T-helper 2 cell treated with Interferon-gamma antibody and Interleukin-4, amounts not matched to agents 5 μg/mL and 100 μg/mL, for 36 hours (primary cell): Measurements from ENCODE around the gene PCMT1.

Source experiments
- DNase-seq: peaks from one replicate; pipeline ENCODE4 v3.0.0; 2021; ENCODE audit warnings: low spot score
- H3K27ac Mint-ChIP-seq: one replicate; pipeline ENCODE4 v1.8.0; 2021; ENCODE audit warnings: mild to moderate bottlenecking, mixed read lengths
- H3K27me3 Mint-ChIP-seq: one replicate; pipeline ENCODE4 v1.8.0; 2021; ENCODE audit warnings: low read depth, mixed read lengths
- H3K36me3 Mint-ChIP-seq: one replicate; pipeline ENCODE4 v1.8.0; 2021; ENCODE audit warnings: low read depth, mixed read lengths
- H3K4me1 Mint-ChIP-seq: one replicate; pipeline ENCODE4 v1.8.0; 2021; ENCODE audit warnings: low read depth, mixed read lengths
- H3K4me3 Mint-ChIP-seq: one replicate; pipeline ENCODE4 v1.8.0; 2022; ENCODE audit warnings: mild to moderate bottlenecking, moderate library complexity, mixed read lengths
- H3K9me3 Mint-ChIP-seq: one replicate; pipeline ENCODE4 v1.8.0; 2021; ENCODE audit warnings: mixed read lengths

Gene PCMT1

DNA sequence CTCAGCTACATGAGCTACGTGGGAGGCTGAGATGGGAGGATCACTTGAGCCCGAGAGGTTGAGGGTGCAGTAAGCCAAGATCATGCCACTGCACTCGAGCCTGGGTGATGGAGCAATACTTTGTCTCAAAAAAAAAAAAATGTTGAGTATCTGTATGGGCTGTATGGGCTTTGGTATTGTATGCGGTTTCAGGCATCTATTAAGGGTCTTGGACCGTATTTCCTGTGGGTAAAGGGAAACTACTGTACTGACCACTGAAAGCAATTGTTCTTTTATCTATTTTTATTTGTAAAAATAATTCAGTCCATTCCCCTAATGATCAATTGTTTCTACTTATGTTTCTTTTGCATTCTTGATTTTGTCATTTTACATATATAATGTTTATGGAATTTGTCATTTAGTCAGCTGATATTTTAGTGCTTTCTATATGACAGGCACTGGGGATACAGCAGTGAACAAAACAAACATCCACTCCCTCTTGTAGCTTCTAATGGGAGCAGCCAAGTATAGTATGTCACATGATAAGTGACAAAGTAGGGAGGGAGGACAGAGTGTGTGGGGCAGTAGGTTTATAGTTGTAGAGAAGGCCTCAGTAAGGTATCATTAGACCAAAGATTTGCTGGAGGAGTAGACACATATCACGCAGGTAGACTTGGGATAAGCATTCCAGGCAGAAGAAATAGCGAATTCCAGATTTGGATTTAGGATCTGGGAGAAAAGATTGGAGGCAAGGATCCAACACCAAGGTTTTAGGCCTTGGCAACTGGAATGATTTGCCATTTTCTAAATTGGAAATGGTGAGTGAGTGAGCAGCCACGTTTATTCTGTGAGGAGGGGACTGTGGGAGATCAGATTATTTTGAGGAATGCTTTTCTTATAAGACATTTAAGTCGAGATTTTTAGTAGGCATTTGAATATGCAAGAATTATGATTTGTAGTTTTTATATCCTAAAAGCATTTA lies 6.0 kb downstream of the PCMT1 start:
- Mint-ChIP-seq H3K36me3 (peaks cover 21% of the 10 kb centered on the region), H3K27me3 (no peaks in the 10 kb centered on the region), H3K9me3 (no peaks in the 10 kb centered on the region), H3K4me3 (no peak overlapping the region), H3K27ac (no peak overlapping the region), H3K4me1 (peaks cover 25% of the 10 kb centered on the region)
- DNase-seq, result no peak

DNA sequence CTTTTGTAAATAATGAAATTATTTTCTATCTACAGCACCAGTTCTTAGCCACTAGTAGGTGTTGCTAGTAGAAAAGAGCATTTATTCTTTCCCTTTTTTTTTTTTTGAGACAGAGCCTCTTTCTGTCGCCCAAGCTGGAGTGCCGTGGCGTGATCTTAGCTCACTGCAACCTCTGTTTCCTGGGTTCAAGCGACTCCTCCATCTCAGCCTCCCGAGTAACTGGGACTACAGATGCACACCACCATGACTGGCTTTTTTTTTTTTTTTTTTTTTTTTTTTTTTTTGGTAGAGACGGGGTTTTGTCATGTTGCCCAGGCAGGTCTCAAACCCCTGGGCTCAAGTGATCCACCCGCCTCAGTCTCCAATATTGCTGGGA lies 6.7 kb downstream of the PCMT1 start:
- DNase-seq, result no peak
- Mint-ChIP-seq H3K27ac (no peak overlapping the region), H3K4me3 (no peak overlapping the region), H3K4me1 (peaks cover 23% of the 10 kb centered on the region), H3K27me3 (no peaks in the 10 kb centered on the region), H3K9me3 (no peaks in the 10 kb centered on the region), H3K36me3 (peaks cover 19% of the 10 kb centered on the region)

DNA sequence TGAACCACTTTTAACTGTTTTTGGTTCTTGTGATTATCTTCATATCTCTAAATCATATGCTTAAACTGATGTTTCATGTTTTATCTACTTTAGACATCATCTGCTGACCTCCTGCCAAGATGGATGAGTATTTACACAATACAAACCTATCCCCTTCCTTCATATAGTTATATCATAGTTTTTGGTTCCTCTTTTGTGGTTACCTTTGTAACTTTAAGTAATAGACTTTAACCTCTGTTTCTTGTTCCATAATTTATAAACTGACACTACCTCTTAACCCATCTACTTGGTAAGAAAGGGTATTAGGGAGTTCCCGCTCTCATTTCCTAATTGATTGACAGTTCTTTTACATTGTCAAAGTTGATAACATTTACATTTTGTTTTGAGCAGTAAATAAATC lies 11.9 kb downstream of the PCMT1 start:
- H3K9me3 Mint-ChIP-seq, result peaks cover 15% of the 10 kb centered on the region
- H3K4me1 Mint-ChIP-seq, result peaks cover 11% of the 10 kb centered on the region
- H3K27me3 Mint-ChIP-seq, result no peaks in the 10 kb centered on the region
- DNase-seq, result no peak
- peaks cover 36% of the 10 kb centered on the region for H3K36me3 Mint-ChIP-seq
- H3K4me3 Mint-ChIP-seq, result no peak overlapping the region
- H3K27ac Mint-ChIP-seq, result no peak overlapping the region

DNA sequence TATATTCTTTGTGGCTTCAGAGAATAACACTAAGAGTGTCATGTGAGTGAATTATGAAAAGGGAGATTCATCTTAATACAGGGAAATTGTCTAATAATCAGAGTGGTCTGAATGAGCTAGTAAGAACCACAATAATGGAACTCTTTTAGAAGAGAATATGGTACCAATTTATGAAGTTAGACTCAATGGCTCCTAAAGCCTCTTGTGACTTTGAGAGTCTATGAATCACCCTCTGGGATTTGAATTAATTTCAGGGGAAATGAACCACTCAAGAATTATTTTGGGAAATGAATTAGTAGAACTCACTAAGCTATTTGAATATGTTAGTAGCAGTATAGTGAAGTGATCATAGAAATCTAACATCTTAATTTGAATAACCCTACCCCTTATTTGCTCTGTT lies 14.3 kb downstream of the PCMT1 start:
- peaks cover 50% of the 10 kb centered on the region for H3K36me3 Mint-ChIP-seq
- no peak overlapping the region for H3K27ac Mint-ChIP-seq
- no peak overlapping the region for H3K4me3 Mint-ChIP-seq
- DNase-seq, result no peak
- H3K4me1 Mint-ChIP-seq, result peaks cover 11% of the 10 kb centered on the region
- H3K27me3 Mint-ChIP-seq, result no peaks in the 10 kb centered on the region
- H3K9me3 Mint-ChIP-seq, result peaks cover 19% of the 10 kb centered on the region

DNA sequence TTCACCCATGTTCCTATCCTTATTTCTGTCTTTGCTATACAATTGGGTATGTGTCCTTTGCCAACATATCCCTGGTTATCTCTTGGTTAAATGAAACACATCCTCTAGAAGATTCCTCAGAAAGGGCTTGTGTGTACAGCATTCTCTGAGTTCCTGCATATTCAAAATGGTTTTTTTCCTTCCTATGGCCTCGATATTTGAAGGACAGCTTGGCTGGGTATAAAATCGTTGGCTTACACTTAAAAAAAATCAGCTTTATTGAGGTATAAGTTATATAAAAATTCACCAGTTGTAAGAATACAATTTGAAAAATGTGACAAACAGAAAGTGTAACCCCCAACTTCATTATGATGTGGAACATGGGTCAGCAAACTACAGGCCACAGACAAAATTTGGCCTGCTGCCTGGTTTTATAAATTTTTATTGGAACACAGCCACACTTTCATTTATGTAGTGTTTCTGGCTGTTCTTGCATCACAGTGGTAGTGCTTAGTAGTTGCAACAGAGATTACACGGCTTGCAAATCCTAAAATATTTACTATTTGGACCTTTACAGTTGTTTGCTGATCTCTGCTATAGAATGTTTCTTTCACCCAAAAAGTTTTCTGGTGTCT lies 16.7 kb downstream of the PCMT1 start:
- H3K9me3 Mint-ChIP-seq, result peaks cover 19% of the 10 kb centered on the region
- peaks cover 54% of the 10 kb centered on the region for H3K36me3 Mint-ChIP-seq
- DNase-seq, result no peak
- no peak overlapping the region for H3K4me3 Mint-ChIP-seq
- H3K27me3 Mint-ChIP-seq, result no peaks in the 10 kb centered on the region
- no peak overlapping the region for H3K27ac Mint-ChIP-seq
- peaks cover 7% of the 10 kb centered on the region for H3K4me1 Mint-ChIP-seq

DNA sequence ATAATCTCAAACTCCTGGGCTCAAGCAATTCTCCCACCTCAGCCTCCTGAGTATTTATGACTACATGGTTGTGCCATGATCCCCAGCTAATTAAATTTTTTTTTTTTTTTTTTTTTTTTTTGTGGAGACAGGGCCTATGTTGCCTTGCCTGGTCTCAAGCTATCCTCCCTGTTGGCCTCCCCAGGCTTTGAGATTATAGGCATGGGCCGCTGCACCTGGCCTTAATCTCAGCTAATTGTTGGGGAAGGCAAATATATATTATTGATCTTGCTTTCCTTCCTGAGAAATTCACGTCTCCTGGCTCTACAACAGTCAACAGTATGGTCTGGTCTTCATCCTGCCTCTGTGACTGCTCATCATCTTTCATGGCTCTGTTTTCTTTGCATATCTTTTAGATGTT lies 20.1 kb downstream of the PCMT1 start:
- Mint-ChIP-seq H3K27ac (no peak overlapping the region), H3K9me3 (peaks cover 11% of the 10 kb centered on the region), H3K36me3 (peaks cover 48% of the 10 kb centered on the region), H3K4me3 (no peak overlapping the region), H3K27me3 (no peaks in the 10 kb centered on the region), H3K4me1 (peaks cover 5% of the 10 kb centered on the region)
- no peak for DNase-seq

DNA sequence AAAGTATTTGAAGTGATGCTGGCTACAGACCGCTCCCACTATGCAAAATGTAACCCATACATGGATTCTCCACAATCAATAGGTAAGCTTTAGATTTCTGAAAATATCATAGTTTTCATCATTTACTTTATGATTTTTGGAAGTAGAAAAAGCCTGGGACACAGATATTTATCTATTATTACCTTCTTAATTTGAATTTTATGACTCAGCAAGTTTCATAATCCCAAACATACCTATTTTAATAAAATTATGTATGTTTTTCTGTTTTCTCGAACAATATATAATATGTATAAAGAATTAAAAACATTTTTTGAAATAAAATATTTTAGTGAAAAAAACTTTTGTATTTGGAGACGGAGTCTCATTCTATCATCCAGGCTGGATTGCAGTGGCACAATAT lies 21.6 kb downstream of the PCMT1 start:
- Mint-ChIP-seq H3K4me1 (peaks cover 5% of the 10 kb centered on the region), H3K27me3 (no peaks in the 10 kb centered on the region), H3K27ac (no peak overlapping the region)

DNA sequence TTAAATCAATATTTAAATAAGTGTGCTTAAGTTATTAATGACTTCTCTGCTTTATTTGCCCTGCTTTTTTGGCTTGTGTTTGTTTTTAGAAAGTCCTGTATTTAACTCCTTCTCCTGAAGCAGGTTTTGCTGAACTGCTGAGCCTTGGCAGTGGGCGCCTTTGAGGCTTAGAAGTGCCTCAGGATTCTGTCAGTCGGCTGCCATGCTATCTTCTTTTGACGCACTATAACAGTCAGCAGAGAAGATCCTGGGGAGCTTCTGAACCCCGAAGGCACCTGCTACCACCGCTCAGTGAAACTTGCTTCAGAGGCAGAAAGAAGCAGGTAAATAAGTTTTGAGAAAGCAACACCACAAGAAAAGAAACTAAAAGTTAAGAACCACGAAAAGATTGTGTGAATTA lies 22.4 kb downstream of the PCMT1 start:
- peaks cover 45% of the 10 kb centered on the region for H3K36me3 Mint-ChIP-seq
- H3K9me3 Mint-ChIP-seq, result no peaks in the 10 kb centered on the region
- no peaks in the 10 kb centered on the region for H3K27me3 Mint-ChIP-seq
- peak overlapping the region; percentile 36 for H3K27ac Mint-ChIP-seq
- no peak for DNase-seq
- peaks cover 5% of the 10 kb centered on the region for H3K4me1 Mint-ChIP-seq
- no peak overlapping the region for H3K4me3 Mint-ChIP-seq

More for the DNA sequence above, 21.6 kb downstream of the PCMT1 start:
- H3K9me3 Mint-ChIP-seq, result peaks cover 7% of the 10 kb centered on the region
- DNase-seq, result no peak
- no peak overlapping the region for H3K4me3 Mint-ChIP-seq
- H3K36me3 Mint-ChIP-seq, result peaks cover 47% of the 10 kb centered on the region

DNA sequence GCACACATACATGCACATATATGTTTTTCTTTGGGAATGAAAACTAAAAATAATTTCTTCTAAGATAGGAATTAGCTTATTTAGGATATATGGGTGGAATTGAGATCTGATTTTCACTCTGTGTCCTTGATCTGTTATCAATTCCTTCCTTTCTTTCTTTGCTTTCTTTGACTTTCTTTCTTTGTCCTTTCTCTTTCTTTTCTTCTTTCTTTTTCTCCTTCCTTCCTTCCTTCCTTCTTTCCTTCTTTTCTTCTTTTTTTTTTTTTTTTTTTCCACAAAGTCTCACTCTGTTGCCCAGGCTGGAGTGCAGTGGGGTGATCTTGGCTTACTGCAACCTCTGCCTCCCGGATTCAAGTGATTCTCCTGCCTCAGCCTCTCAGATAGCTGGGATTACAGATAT lies 28.1 kb downstream of the PCMT1 start:
- H3K9me3 Mint-ChIP-seq, result no peaks in the 10 kb centered on the region
- H3K4me3 Mint-ChIP-seq, result no peak overlapping the region
- no peak overlapping the region for H3K27ac Mint-ChIP-seq
- no peak for DNase-seq
- peaks cover 20% of the 10 kb centered on the region for H3K36me3 Mint-ChIP-seq
- no peaks in the 10 kb centered on the region for H3K27me3 Mint-ChIP-seq
- H3K4me1 Mint-ChIP-seq, result no peaks in the 10 kb centered on the region

DNA sequence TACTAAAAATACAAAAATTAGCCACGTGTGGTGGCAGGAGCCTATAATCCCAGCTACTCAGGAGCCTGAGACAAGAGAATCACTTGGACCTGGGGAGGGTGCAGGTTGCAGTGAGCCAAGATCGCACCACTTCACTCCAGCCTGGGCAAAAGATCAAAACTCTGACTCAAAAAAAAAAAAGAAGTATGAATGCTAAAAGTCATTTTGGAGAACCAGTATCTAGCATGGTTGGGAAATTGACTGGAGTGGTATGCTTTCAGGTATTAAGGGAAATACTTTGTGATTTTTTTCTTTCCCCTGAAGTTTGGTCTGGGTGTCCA lies 30.1 kb downstream of the PCMT1 start:
- Mint-ChIP-seq H3K4me1 (no peaks in the 10 kb centered on the region), H3K9me3 (no peaks in the 10 kb centered on the region), H3K27ac (no peak overlapping the region), H3K36me3 (peaks cover 23% of the 10 kb centered on the region), H3K4me3 (no peak overlapping the region), H3K27me3 (no peaks in the 10 kb centered on the region)
- DNase-seq, result no peak

DNA sequence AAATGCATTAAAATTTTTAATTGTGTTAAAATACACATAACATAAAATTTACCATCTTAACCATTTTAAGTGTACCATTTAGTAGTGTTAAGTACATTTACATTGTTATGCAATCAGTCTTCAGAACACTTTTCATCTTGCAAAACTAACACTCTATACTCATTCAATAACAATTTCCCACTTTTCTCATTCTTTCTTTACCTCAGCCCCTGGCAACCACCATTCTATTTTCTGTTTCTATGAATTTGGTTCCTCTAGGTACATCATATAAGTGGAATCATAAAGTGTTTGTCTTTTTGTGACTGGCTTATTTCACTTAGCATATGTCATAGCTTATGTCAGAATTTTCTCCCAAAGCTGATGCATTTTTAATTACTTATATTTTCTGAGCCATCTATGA lies 32.2 kb downstream of the PCMT1 start:
- Mint-ChIP-seq H3K27me3 (no peaks in the 10 kb centered on the region), H3K27ac (no peak overlapping the region), H3K36me3 (peaks cover 14% of the 10 kb centered on the region), H3K4me1 (no peaks in the 10 kb centered on the region), H3K4me3 (no peak overlapping the region), H3K9me3 (no peaks in the 10 kb centered on the region)
- DNase-seq, result no peak

DNA sequence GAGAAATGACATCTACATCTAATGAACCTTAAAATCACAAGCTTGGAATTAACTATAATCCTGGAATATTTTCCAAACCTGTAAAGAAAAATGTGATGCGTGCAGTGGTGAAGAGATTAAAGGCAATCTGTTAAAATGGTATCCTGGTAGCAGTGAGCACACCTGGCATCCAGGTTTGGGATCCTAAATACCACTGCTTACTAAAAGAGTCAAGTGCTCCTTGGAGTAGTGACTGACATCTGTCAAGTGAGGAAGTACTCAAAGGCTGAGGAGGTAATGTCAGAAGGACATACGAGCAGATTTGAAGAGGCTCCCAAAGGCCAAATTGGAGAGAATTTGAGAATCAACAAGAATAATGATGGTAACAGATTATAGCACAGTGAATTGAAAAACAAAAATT lies 32.8 kb downstream of the PCMT1 start:
- no peaks in the 10 kb centered on the region for H3K27me3 Mint-ChIP-seq

DNA sequence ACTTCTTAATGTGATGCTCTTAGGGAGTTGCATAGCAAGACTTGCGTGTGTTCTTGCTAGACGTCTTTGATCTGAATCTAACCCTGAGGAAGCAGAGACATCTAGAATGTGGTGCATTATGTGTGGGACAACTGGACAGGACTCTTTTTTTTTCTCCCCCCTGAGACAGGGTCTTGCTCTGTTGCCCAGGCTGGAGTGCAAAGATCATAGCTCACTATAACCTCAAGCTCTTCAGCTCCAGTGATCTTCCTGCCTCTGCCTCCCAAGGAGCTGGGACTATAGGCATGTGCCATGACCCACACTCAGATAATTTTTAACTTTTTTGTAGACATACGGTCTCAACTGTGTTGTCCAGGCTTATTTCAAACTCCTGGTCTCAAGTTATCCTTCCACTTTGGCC lies 34.0 kb downstream of the PCMT1 start:
- Mint-ChIP-seq H3K36me3 (peaks cover 17% of the 10 kb centered on the region), H3K27me3 (no peaks in the 10 kb centered on the region), H3K27ac (no peak overlapping the region), H3K4me1 (no peaks in the 10 kb centered on the region), H3K4me3 (no peak overlapping the region), H3K9me3 (no peaks in the 10 kb centered on the region)
- DNase-seq, result no peak

More for the DNA sequence above, 32.8 kb downstream of the PCMT1 start:
- Mint-ChIP-seq H3K4me1 (no peaks in the 10 kb centered on the region), H3K27ac (no peak overlapping the region), H3K9me3 (no peaks in the 10 kb centered on the region), H3K36me3 (peaks cover 14% of the 10 kb centered on the region), H3K4me3 (no peak overlapping the region)
- DNase-seq, result no peak

DNA sequence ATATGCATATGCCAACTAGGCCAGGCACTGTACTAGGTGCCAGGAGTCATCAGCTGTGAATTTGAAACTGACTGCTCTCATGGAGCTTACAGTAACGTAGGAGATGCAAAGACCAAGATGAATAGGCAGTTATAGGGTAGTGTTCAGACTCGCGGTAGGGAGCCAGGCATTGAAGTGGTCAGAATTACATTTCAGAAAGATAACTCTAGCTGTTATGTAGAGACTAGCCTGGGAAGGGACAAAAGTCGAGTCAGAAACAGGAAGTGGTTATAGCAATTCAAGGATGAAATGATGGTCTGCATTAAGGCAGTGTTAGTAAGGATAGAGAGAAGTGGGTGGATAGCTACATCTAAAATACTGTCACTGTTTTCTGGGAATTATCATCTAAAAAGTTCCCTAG lies 56.6 kb downstream of the PCMT1 start:
- Mint-ChIP-seq H3K36me3 (peaks cover 18% of the 10 kb centered on the region), H3K27me3 (no peaks in the 10 kb centered on the region), H3K9me3 (no peaks in the 10 kb centered on the region), H3K4me1 (peaks cover 23% of the 10 kb centered on the region), H3K27ac (peak overlapping the region; percentile 6), H3K4me3 (no peak overlapping the region)
- DNase-seq, result no peak
